ENCODE results near the gene NAGPA. TPM values are rescaled to one million over a fixed set of nuclear protein-coding genes. Genes with fewer than 3 reads are reported as not detected.

Gene NAGPA
- total and polyA plus RNA-seq, 2 experiments from 2014 or later, result 6.3 to 20.7 TPM

GRCh38 chr16:4976079-4976478 is 57.7 kb downstream of the NAGPA start:
- Histone ChIP-seq H3K27me3 (ENCODE audit: insufficient read depth) (no peaks in the 10 kb centered on the region), H2AFZ (no peak overlapping the region), H3K4me2 (no peak overlapping the region), H3K27ac (ENCODE audit: low read depth) (no peak overlapping the region), H3K9me2 (ENCODE audit: insufficient read depth) (no peaks in the 10 kb centered on the region), H3K4me1 (ENCODE audit: insufficient read depth) (no peaks in the 10 kb centered on the region), H3K79me2 (replicated peaks; ENCODE audit: insufficient read depth) (no peaks in the 10 kb centered on the region), H3F3A (replicated peaks; ENCODE audit: low read depth) (no peaks in the 10 kb centered on the region), H4K20me1 (replicated peaks; ENCODE audit: insufficient read depth) (no peaks in the 10 kb centered on the region), H3K4me3 (no peak overlapping the region), H3K36me3 (ENCODE audit: insufficient read depth) (no peaks in the 10 kb centered on the region)
- Mint-ChIP-seq H3K9me3 (peaks cover 4% of the 10 kb centered on the region; the same call in 1 of the 3 replicates), H3K27me3 (ENCODE audit: insufficient read depth, low read depth, poor library complexity) (peaks cover 8% of the 10 kb centered on the region), H3K4me3 (no peak overlapping the region), H3K4me1 (peaks cover 6% of the 10 kb centered on the region), H3K27ac (no peak overlapping the region), H3K36me3 (ENCODE audit: low read depth) (no peaks in the 10 kb centered on the region)
- no peak for DNase-seq (ENCODE audit: low spot score)
- ATAC-seq, result no peak
- no peak for TF ChIP-seq STAT1 (IDR thresholded peaks at IDR 0.05; ENCODE audit: unreplicated experiment)
- no peak for TF ChIP-seq ZNF462 (CRISPR knock-in tag; IDR thresholded peaks at IDR 0.05)
- no peak for TF ChIP-seq CTCF (conservative IDR thresholded peaks at IDR 0.05; ENCODE audit: low read depth in 2 of 2)
- no peak for TF ChIP-seq REST (IDR thresholded peaks at IDR 0.05; ENCODE audit: unreplicated experiment)
- no peak for TF ChIP-seq ZNF331 (CRISPR knock-in tag; IDR thresholded peaks at IDR 0.05; ENCODE audit: low read depth)
- TF ChIP-seq JUNB (IDR thresholded peaks at IDR 0.05; ENCODE audit: unreplicated experiment), result no peak
- TF ChIP-seq POLR2AphosphoS5 (IDR thresholded peaks at IDR 0.05; ENCODE audit: low read depth), result no peak
- no peak for TF ChIP-seq ETS1 (IDR thresholded peaks at IDR 0.05)
- no peak for TF ChIP-seq EZH2 (IDR thresholded peaks at IDR 0.05; ENCODE audit: low read depth, unreplicated experiment)
- TF ChIP-seq CREB1 (CRISPR knock-in tag; IDR thresholded peaks at IDR 0.05; ENCODE audit: low read depth), result no peak
- no peak for TF ChIP-seq NANOG (IDR thresholded peaks at IDR 0.05; ENCODE audit: borderline replicate concordance)
- no peak for TF ChIP-seq EZH2phosphoT487 (IDR thresholded peaks at IDR 0.05; ENCODE audit: unreplicated experiment)
- no peak for TF ChIP-seq ZNF114 (CRISPR knock-in tag; IDR thresholded peaks at IDR 0.05)
